GM23338 (cell line): ENCODE data around the gene CHD5. TPM values are rescaled to one million over a fixed set of nuclear protein-coding genes. Genes with fewer than 3 reads are reported as not detected.
A peak's percentile ranks its signal among the peaks of the same experiment; 100 is the strongest.

Source experiments
- ATAC-seq: fragments of 200-7000 bp; cut with Tn5 transposase; 3 replicates; pipeline ENCODE4 v1.9.1; 2020
- DNase-seq: peaks from one replicate; pipeline ENCODE4 v3.0.0-alpha.2; 2015; ENCODE audit warnings: low spot score
- H2AFZ ChIP-seq: fragments of 200-600 bp; sonication (generic); 2 replicates; pipeline ENCODE4 v1.8.0; 2016; ENCODE audit warnings: antibody characterized with exemption, mild to moderate bottlenecking, moderate library complexity
- H3F3A ChIP-seq: fragments of 200-600 bp; sonication (generic); replicated peaks from 2 replicates; pipeline ENCODE4 v1.8.0; 2017; ENCODE audit warnings: antibody characterized with exemption, mixed run types, low read depth
- H3K27ac ChIP-seq: fragments of 200-600 bp; sonication (generic); 2 replicates; pipeline ENCODE4 v1.6.1; 2016; ENCODE audit warnings: low read depth
- H3K27me3 ChIP-seq: fragments of 200-600 bp; sonication (generic); 2 replicates; pipeline ENCODE4 v1.8.0; 2016; ENCODE audit warnings: mild to moderate bottlenecking, mixed run types, moderate library complexity; ENCODE audit not compliant: insufficient read depth
- H3K36me3 ChIP-seq: fragments of 200-600 bp; sonication (generic); 2 replicates; pipeline ENCODE4 v1.8.0; 2016; ENCODE audit warnings: mild to moderate bottlenecking; ENCODE audit not compliant: insufficient read depth
- H3K4me1 ChIP-seq: fragments of 200-600 bp; sonication (generic); 2 replicates; pipeline ENCODE4 v1.8.0; 2016; ENCODE audit warnings: mild to moderate bottlenecking, moderate library complexity; ENCODE audit not compliant: insufficient read depth
- H3K4me2 ChIP-seq: fragments of 200-600 bp; sonication (generic); 2 replicates; pipeline ENCODE4 v1.7.1; 2017; ENCODE audit warnings: mixed run types
- H3K4me3 ChIP-seq: fragments of 200-600 bp; sonication (generic); 2 replicates; pipeline ENCODE4 v1.6.1; 2016; ENCODE audit warnings: mixed run types
- H3K79me2 ChIP-seq: fragments of 200-600 bp; sonication (generic); replicated peaks from 2 replicates; pipeline ENCODE4 v1.8.0; 2017; ENCODE audit warnings: mild to moderate bottlenecking; ENCODE audit not compliant: insufficient read depth
- H3K9me2 ChIP-seq: fragments of 200-600 bp; sonication (generic); 2 replicates; pipeline ENCODE4 v1.8.0; 2017; ENCODE audit not compliant: insufficient read depth
- H4K20me1 ChIP-seq: fragments of 200-600 bp; sonication (generic); replicated peaks from 2 replicates; pipeline ENCODE4 v1.8.0; 2017; ENCODE audit warnings: mild to moderate bottlenecking; ENCODE audit not compliant: insufficient read depth
- H3K27ac Mint-ChIP-seq: 2 replicates; pipeline ENCODE4 v1.8.0; 2020; ENCODE audit warnings: inconsistent platforms, mild to moderate bottlenecking, moderate library complexity, mixed read lengths
- H3K27me3 Mint-ChIP-seq: 3 replicates; pipeline ENCODE4 v1.8.0; 2022; ENCODE audit warnings: low read depth, mild to moderate bottlenecking, moderate library complexity, mixed read lengths, inconsistent platforms; ENCODE audit not compliant: insufficient read depth, poor library complexity
- H3K36me3 Mint-ChIP-seq: 3 replicates; pipeline ENCODE4 v1.8.0; 2021; ENCODE audit warnings: low read depth, mild to moderate bottlenecking, inconsistent platforms, moderate library complexity, mixed read lengths
- H3K4me1 Mint-ChIP-seq: 3 replicates; pipeline ENCODE4 v1.8.0; 2020; ENCODE audit warnings: mild to moderate bottlenecking, inconsistent platforms, mixed read lengths
- H3K4me3 Mint-ChIP-seq: 3 replicates; pipeline ENCODE4 v1.8.0; 2021; ENCODE audit warnings: moderate library complexity, mild to moderate bottlenecking, inconsistent platforms, mixed read lengths
- H3K9me3 Mint-ChIP-seq: 3 replicates; pipeline ENCODE4 v1.8.0; 2020; ENCODE audit warnings: moderate library complexity, mild to moderate bottlenecking, inconsistent platforms, mixed read lengths
- NANOG ChIP-seq: IDR thresholded peaks from 2 replicates; pipeline ENCODE4 v1.6.1; 2016; ENCODE audit warnings: antibody characterized with exemption, borderline replicate concordance
- ZNF114 ChIP-seq: fragments of 250-450 bp; sonication (Bioruptor Pico); IDR thresholded peaks from 2 replicates; pipeline ENCODE4 v1.5.0; 2020; ENCODE audit warnings: mild to moderate bottlenecking, moderate library complexity
- polyA plus RNA-seq: library from polyadenylated mRNA; unstranded; fragments of >200 nt; fragmentation: Nextera tagmentation; extraction: Ambion mirVana; gene quantifications from 2 replicates; pipeline ENCODE4 v1.2.1, GENCODE V29; 2016
- total RNA-seq: library from RNA; depleted of rRNA; stranded (reverse); fragments of >200 nt; shearing (Covaris generic); gene quantifications from 2 replicates; pipeline ENCODE4 v1.2.3, GENCODE V29; 2014
- TF ChIP-seq, protein P1 (sequence below), 2 experiments: fragments of 200-600 bp in 1 of 2; sonication (generic) in 1 of 2; conservative IDR thresholded peaks; 2 replicates each; pipeline versions ENCODE4 v1.5.1 to v1.6.1; 2016 to 2017; ENCODE audit warnings: antibody characterized with exemption in 2 of 2, low read depth in 2 of 2, mild to moderate bottlenecking in 2 of 2, moderate library complexity in 1 of 2

The CHD5 gene
- total and polyA plus RNA-seq, 2 experiments from 2014 or later, result 0.32 to 1.0 TPM

DNA sequence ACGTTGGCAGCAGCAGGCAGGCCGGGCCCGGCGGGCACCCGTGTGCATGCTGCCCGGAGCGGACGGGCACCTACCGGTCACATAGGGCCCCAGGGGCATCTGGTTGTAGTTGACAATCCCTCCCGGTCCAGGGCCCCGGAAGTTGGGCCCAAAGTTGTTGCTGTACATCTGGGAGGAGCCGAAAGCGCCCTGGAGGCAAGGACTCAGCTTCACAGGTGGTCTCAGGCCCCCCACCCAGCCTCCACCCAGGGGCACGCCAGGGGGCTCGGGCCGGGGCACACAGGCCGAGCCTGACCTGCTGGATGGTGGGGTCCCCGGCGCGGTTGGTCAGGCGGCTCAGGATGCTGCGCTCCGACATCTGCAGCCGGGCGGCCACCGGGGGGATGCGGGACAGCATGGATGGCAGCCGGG lies 73.8 kb downstream of the CHD5 start:
- Histone ChIP-seq H3K4me1 (no peaks in the 10 kb centered on the region), H3K4me3 (no peak overlapping the region), H3K9me2 (no peaks in the 10 kb centered on the region), H3F3A (no peaks in the 10 kb centered on the region), H3K36me3 (no peaks in the 10 kb centered on the region), H4K20me1 (no peaks in the 10 kb centered on the region), H2AFZ (no peak overlapping the region), H3K4me2 (no peak overlapping the region), H3K79me2 (no peaks in the 10 kb centered on the region), H3K27me3 (no peaks in the 10 kb centered on the region), H3K27ac (no peak overlapping the region)
- DNase-seq, result no peak
- peaks cover 2% of the 10 kb centered on the region; the same call in 1 of the 3 replicates for H3K4me1 Mint-ChIP-seq
- no peak overlapping the region for H3K4me3 Mint-ChIP-seq
- TF ChIP-seq NANOG, result no peak
- TF ChIP-seq, protein P1, sequence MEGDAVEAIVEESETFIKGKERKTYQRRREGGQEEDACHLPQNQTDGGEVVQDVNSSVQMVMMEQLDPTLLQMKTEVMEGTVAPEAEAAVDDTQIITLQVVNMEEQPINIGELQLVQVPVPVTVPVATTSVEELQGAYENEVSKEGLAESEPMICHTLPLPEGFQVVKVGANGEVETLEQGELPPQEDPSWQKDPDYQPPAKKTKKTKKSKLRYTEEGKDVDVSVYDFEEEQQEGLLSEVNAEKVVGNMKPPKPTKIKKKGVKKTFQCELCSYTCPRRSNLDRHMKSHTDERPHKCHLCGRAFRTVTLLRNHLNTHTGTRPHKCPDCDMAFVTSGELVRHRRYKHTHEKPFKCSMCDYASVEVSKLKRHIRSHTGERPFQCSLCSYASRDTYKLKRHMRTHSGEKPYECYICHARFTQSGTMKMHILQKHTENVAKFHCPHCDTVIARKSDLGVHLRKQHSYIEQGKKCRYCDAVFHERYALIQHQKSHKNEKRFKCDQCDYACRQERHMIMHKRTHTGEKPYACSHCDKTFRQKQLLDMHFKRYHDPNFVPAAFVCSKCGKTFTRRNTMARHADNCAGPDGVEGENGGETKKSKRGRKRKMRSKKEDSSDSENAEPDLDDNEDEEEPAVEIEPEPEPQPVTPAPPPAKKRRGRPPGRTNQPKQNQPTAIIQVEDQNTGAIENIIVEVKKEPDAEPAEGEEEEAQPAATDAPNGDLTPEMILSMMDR (conservative IDR thresholded peaks at IDR 0.05; ENCODE audit: low read depth in 2 of 2), result peak in 1 of 2 experiments; percentile 21; a peak in 1 of 4 replicates
- no peak for ATAC-seq
- H3K36me3 Mint-ChIP-seq, result no peaks in the 10 kb centered on the region; the same call in 2 of the 3 replicates
- peaks cover 8% of the 10 kb centered on the region for H3K27me3 Mint-ChIP-seq
- no peaks in the 10 kb centered on the region for H3K9me3 Mint-ChIP-seq
- H3K27ac Mint-ChIP-seq, result no peak overlapping the region

DNA sequence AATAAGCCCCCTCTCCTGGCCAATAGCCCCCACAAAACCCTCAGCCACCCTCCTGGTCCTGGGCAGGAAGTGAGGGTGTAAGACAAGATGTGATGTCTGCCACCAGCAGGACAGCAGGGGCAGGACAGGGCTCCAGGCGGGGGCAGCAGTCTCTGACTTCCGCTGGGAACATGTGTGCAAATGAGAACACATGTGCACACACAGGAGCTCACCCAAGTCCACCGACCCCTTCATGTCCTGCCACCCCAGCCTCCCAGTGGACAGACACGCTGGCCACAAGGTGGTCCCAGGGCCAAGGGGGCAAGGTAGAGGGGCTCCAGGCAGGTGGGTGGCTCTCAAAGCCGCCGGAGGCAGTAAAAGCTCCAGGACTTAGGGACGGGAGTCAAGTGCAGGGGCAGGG lies 74.4 kb downstream of the CHD5 start:
- peaks cover 2% of the 10 kb centered on the region; the same call in 1 of the 3 replicates for H3K4me1 Mint-ChIP-seq
- Histone ChIP-seq H3K36me3 (no peaks in the 10 kb centered on the region), H3K4me3 (no peak overlapping the region), H4K20me1 (no peaks in the 10 kb centered on the region), H3F3A (no peaks in the 10 kb centered on the region), H3K27me3 (no peaks in the 10 kb centered on the region), H3K4me1 (no peaks in the 10 kb centered on the region), H2AFZ (no peak overlapping the region), H3K9me2 (no peaks in the 10 kb centered on the region), H3K27ac (no peak overlapping the region), H3K79me2 (no peaks in the 10 kb centered on the region), H3K4me2 (no peak overlapping the region)
- DNase-seq, result no peak
- TF ChIP-seq, protein P1 (conservative IDR thresholded peaks at IDR 0.05; ENCODE audit: low read depth in 2 of 2), result peak; percentile 8 to 24; a peak in 3 of 4 replicates
- no peak for TF ChIP-seq ZNF114 (CRISPR knock-in tag)
- ATAC-seq, result no peak
- peaks cover 8% of the 10 kb centered on the region for H3K27me3 Mint-ChIP-seq
- H3K9me3 Mint-ChIP-seq, result no peaks in the 10 kb centered on the region
- no peak overlapping the region for H3K27ac Mint-ChIP-seq
- no peaks in the 10 kb centered on the region; the same call in 2 of the 3 replicates for H3K36me3 Mint-ChIP-seq
- no peak overlapping the region for H3K4me3 Mint-ChIP-seq

DNA sequence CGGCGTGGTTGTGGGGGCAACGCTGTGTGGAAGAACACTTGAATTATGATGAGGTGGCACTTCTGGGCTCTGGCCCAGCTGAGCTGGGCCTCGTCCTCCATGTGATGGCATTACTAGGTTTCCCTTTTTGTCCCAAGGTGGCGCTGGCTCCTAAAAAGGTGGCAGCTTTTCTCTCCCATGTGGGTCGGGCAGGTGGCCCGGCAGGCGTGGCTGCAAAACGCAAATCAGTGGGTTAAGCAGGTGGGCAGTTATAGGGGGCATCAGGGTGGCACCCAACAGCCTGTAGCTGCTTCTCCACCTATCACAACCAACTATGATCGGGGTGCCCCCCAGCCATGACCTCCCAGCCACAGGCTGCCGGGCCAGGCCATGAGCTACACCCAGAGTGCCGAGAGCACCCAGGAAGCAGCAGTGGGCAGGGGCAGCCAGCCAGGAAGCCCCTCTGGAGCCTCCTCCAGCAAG lies 74.9 kb downstream of the CHD5 start:
- H3K27ac ChIP-seq, result no peak overlapping the region
- no peak for ATAC-seq
- no peak for DNase-seq
- no peaks in the 10 kb centered on the region for H3F3A ChIP-seq
- H3K9me2 ChIP-seq, result no peaks in the 10 kb centered on the region
- no peaks in the 10 kb centered on the region for H3K9me3 Mint-ChIP-seq
- no peaks in the 10 kb centered on the region for H3K4me1 ChIP-seq
- no peak overlapping the region; the same call in 2 of the 3 replicates for H3K4me3 Mint-ChIP-seq
- no peak overlapping the region for H2AFZ ChIP-seq
- no peaks in the 10 kb centered on the region; the same call in 2 of the 3 replicates for H3K36me3 Mint-ChIP-seq
- H3K4me2 ChIP-seq, result no peak overlapping the region
- no peaks in the 10 kb centered on the region for H3K36me3 ChIP-seq
- H3K27me3 Mint-ChIP-seq, result peaks cover 7% of the 10 kb centered on the region
- no peaks in the 10 kb centered on the region for H3K27me3 ChIP-seq
- no peaks in the 10 kb centered on the region for H3K79me2 ChIP-seq
- H4K20me1 ChIP-seq, result no peaks in the 10 kb centered on the region
- no peak overlapping the region for H3K27ac Mint-ChIP-seq
- H3K4me3 ChIP-seq, result no peak overlapping the region
- peaks cover 2% of the 10 kb centered on the region; the same call in 1 of the 3 replicates for H3K4me1 Mint-ChIP-seq
- TF ChIP-seq, protein P1 (conservative IDR thresholded peaks at IDR 0.05; ENCODE audit: low read depth in 2 of 2), result peak in 1 of 2 experiments; percentile 54; a peak in 3 of 4 replicates
- TF ChIP-seq NANOG (no peak), ZNF114 (CRISPR knock-in tag) (no peak)
